ENCODE results near the gene PLXNC1. TPM values are rescaled to one million over a fixed set of nuclear protein-coding genes. Genes with fewer than 3 reads are reported as not detected.

PLXNC1 gene
- total and polyA plus RNA-seq, 2 of the 8 experiments (the other 6 are each of a cell fraction or from before 2014, with no cell fraction given), result 0.83 to 2.0 TPM

GRCh38 chr12:94266796-94267536 is 118.6 kb downstream of the PLXNC1 start:
- Histone ChIP-seq H2AK5ac (ENCODE audit: low read depth, low read length) (no peak overlapping the region), H2BK20ac (ENCODE audit: low read length) (no peak overlapping the region), H3K23me2 (ENCODE audit: low read depth, low read length) (no peaks in the 10 kb centered on the region; the same call in 1 of the 2 replicates), H3K18ac (ENCODE audit: extremely low read depth, low read length) (no peak overlapping the region), H3K9me3 (ENCODE audit: insufficient read depth in 2 of 2, low read depth in 1 of 2, low read length in 1 of 2) (no peaks in the 10 kb centered on the region), H2AFZ (ENCODE audit: low read length) (no peak overlapping the region), H3K23ac (ENCODE audit: insufficient read length) (no peak overlapping the region), H2BK5ac (ENCODE audit: low read depth, low read length) (no peak overlapping the region), H2BK15ac (ENCODE audit: low read length) (no peak overlapping the region), H2BK12ac (ENCODE audit: low read depth, low read length) (no peak overlapping the region), H3K4ac (replicated peaks; ENCODE audit: insufficient read length, low read depth, low read length) (no peak overlapping the region), H4K8ac (ENCODE audit: extremely low read depth, insufficient read depth, low read length) (no peak overlapping the region), H4K20me1 (replicated peaks in 1 of 2; ENCODE audit: control insufficient read depth in 1 of 2, insufficient read depth in 2 of 2, low read length in 2 of 2) (no peaks in the 10 kb centered on the region), H3K36me3 (ENCODE audit: control insufficient read depth in 2 of 4, insufficient read depth in 4 of 4, low read length in 3 of 4) (no peaks in the 10 kb centered on the region), H3K9ac (replicated peaks in 1 of 4; ENCODE audit: extremely low read depth in 1 of 4, low read depth in 3 of 4, low read length in 3 of 4) (no peak overlapping the region), H3K56ac (replicated peaks; ENCODE audit: insufficient read length, low read depth, low read length) (no peak overlapping the region), H4K5ac (ENCODE audit: insufficient read length, low read depth, low read length) (no peak overlapping the region), H3K14ac (ENCODE audit: insufficient read length) (no peak overlapping the region), H3K27ac (ENCODE audit: low read depth, low read length) (no peak overlapping the region), H3K79me2 (ENCODE audit: control insufficient read depth in 1 of 2, insufficient read depth in 2 of 2, low read length in 2 of 2) (no peaks in the 10 kb centered on the region), H3K4me3 (ENCODE audit: extremely low read depth in 1 of 4, insufficient read depth in 2 of 4, low read depth in 3 of 4, low read length in 4 of 4) (no peak overlapping the region), H3K27me3 (replicated peaks in 1 of 4; ENCODE audit: control insufficient read depth in 3 of 4, extremely low read depth in 1 of 4, insufficient read depth in 3 of 4, low read length in 3 of 4) (peaks cover 0 to 3% (median 2%) of the 10 kb centered on the region in 4 experiments; a peak in 2 of 7 replicates), H3K79me1 (ENCODE audit: low read depth, low read length) (no peaks in the 10 kb centered on the region), H2BK120ac (replicated peaks; ENCODE audit: low read depth, low read length) (no peak overlapping the region), H3K4me2 (ENCODE audit: insufficient read depth in 1 of 2, low read depth in 2 of 2, low read length in 2 of 2) (no peak overlapping the region), H4K91ac (replicated peaks; ENCODE audit: insufficient read length, low read length) (no peak overlapping the region), H3K4me1 (replicated peaks in 1 of 4; ENCODE audit: control insufficient read depth in 3 of 4, insufficient read depth in 4 of 4, low read length in 3 of 4) (peaks cover 13 to 26% (median 19%) of the 10 kb centered on the region in 4 experiments)
- DNase-seq (ENCODE audit: low read depth in 1 of 2, low spot score in 2 of 2) (no peak), FAIRE-seq (no peak)
- ChIA-PET CTCF (ENCODE audit: partially characterized antibody) (interaction anchor here (1.2 kb wide), 1 partner anchor 7 kb away, joined by 3 read pairs; no protein-coding TSS in a partner anchor), POLR2A (ENCODE audit: partially characterized antibody) (interaction anchor here (1.3 to 1.5 kb wide), 2 partner anchors 12 to 37 kb away, joined by 4 to 5 read pairs; no protein-coding TSS in a partner anchor)
- 84% methylated on average over 11 of the region's 11 CpGs; no CpG with 5 or more reads in 1 of the 2 experiments for WGBS, 2 experiments (ENCODE audit: extremely low coverage in 1 of 2, insufficient coverage in 1 of 2, insufficient read length in 1 of 2, insufficient replicate concordance in 2 of 2, low coverage in 1 of 2, low lambda C conversion rate in 2 of 2, missing lambda C conversion rate in 1 of 2)
- TF ChIP-seq CTBP2 (IDR thresholded peaks at IDR 0.05; ENCODE audit: borderline replicate concordance, insufficient read depth, insufficient read length, low read length) (no peak), MAX (IDR thresholded peaks at IDR 0.05) (no peak), POLR2AphosphoS5 (IDR thresholded peaks at IDR 0.05; ENCODE audit: low read depth, low read length) (no peak), CHD2 (IDR thresholded peaks at IDR 0.05; ENCODE audit: low read length) (no peak), ZNF274 (IDR thresholded peaks at IDR 0.05; ENCODE audit: borderline replicate concordance, extremely low read depth, low read length) (no peak)
